ENCODE measurements around the gene ALDH1A3. TPM values are rescaled to one million over a fixed set of nuclear protein-coding genes. Genes with fewer than 3 reads are reported as not detected.

Gene ALDH1A3
- total RNA-seq, 1 experiment from 2014 or later, result 14.0 TPM

- TF ChIP-seq GRHL2 (CRISPR knock-in tag; IDR thresholded peaks at IDR 0.05; ENCODE audit: insufficient replicate concordance, severe bottlenecking), result no peak
- Mint-ChIP-seq H3K4me3 (no peak overlapping the region), H3K27me3 (ENCODE audit: low read depth) (no peaks in the 10 kb centered on the region; the same call in none of the 2 replicates), H3K9me3 (peaks cover 16% of the 10 kb centered on the region), H3K4me1 (0 out of 2 replicates have a peak, but pooled peaks cover 5% of the 10 kb centered on the region), H3K27ac (no peak overlapping the region), H3K36me3 (peaks cover 15% of the 10 kb centered on the region)
- no peak for ATAC-seq
- POLR2A ChIA-PET, result no interaction called here
- DNase-seq (ENCODE audit: low spot score), result no peak
- CTCF ChIA-PET, result interaction anchor here (0.9 kb wide), 1 partner anchor 57 kb away, joined by 3 read pairs; no protein-coding TSS in a partner anchor
Measured at GRCh38 chr15:100860829-100861510, 18.7 kb upstream of the ALDH1A3 start.

GRCh38 chr15:100861511-100861991, 18.1 kb upstream of the ALDH1A3 start:
- no peaks in the 10 kb centered on the region; the same call in none of the 2 replicates for H3K27me3 Mint-ChIP-seq (ENCODE audit: low read depth)
- DNase-seq (ENCODE audit: low spot score) (no peak), ATAC-seq (no peak)
- POLR2A ChIA-PET, result no interaction called here
- no peak overlapping the region for H3K27ac Mint-ChIP-seq
- TF ChIP-seq SP1 (CRISPR knock-in tag; conservative IDR thresholded peaks at IDR 0.05), result no peak
- no peak for TF ChIP-seq FOXK1 (CRISPR knock-in tag; IDR thresholded peaks at IDR 0.05)
- no peak for TF ChIP-seq CDX4 (CRISPR knock-in tag; IDR thresholded peaks at IDR 0.05; ENCODE audit: borderline replicate concordance)
- no peak for TF ChIP-seq ZNF512 (CRISPR knock-in tag; IDR thresholded peaks at IDR 0.05; ENCODE audit: borderline replicate concordance)
- no peak for TF ChIP-seq ZBTB43 (CRISPR knock-in tag; IDR thresholded peaks at IDR 0.05)
- no peak for TF ChIP-seq GABPB1 (CRISPR knock-in tag; IDR thresholded peaks at IDR 0.05)
- no peak for TF ChIP-seq MLX (CRISPR knock-in tag; IDR thresholded peaks at IDR 0.05)
- CTCF ChIA-PET, result interaction anchor here (0.9 to 1.0 kb wide), 2 partner anchors 11 to 57 kb away, joined by 3 read pairs; no protein-coding TSS in a partner anchor
- peaks cover 15% of the 10 kb centered on the region for H3K36me3 Mint-ChIP-seq
- H3K4me3 Mint-ChIP-seq, result no peak overlapping the region
- peaks cover 16% of the 10 kb centered on the region for H3K9me3 Mint-ChIP-seq
- H3K4me1 Mint-ChIP-seq, result 0 out of 2 replicates have a peak, but pooled peaks cover 5% of the 10 kb centered on the region

- Mint-ChIP-seq H3K36me3 (peaks cover 15% of the 10 kb centered on the region), H3K9me3 (peaks cover 16% of the 10 kb centered on the region), H3K27ac (no peak overlapping the region), H3K4me3 (no peak overlapping the region), H3K4me1 (0 out of 2 replicates have a peak, but pooled peaks cover 5% of the 10 kb centered on the region), H3K27me3 (ENCODE audit: low read depth) (no peaks in the 10 kb centered on the region; the same call in none of the 2 replicates)
- ChIA-PET POLR2A (no interaction called here), CTCF (interaction anchor here (0.9 to 1.0 kb wide), 2 partner anchors 11 to 56 kb away, joined by 3 read pairs; no protein-coding TSS in a partner anchor)
- DNase-seq (ENCODE audit: low spot score) (no peak), ATAC-seq (no peak)
- TF ChIP-seq ATF3 (CRISPR knock-in tag; conservative IDR thresholded peaks at IDR 0.05), result no peak
Measured at GRCh38 chr15:100862162-100862561, 17.5 kb upstream of the ALDH1A3 start.

GRCh38 chr15:100863075-100863795, 16.4 kb upstream of the ALDH1A3 start:
- peaks cover 15% of the 10 kb centered on the region for H3K36me3 Mint-ChIP-seq
- H3K9me3 Mint-ChIP-seq, result peaks cover 16% of the 10 kb centered on the region
- POLR2A ChIA-PET, result no interaction called here
- no peak for TF ChIP-seq ZNF425 (CRISPR knock-in tag; conservative IDR thresholded peaks at IDR 0.05)
- TF ChIP-seq TEAD1 (CRISPR knock-in tag; IDR thresholded peaks at IDR 0.05), result no peak
- no peak for TF ChIP-seq TCF7 (CRISPR knock-in tag; IDR thresholded peaks at IDR 0.05; ENCODE audit: low read depth)
- no peak for TF ChIP-seq ZNF532 (CRISPR knock-in tag; IDR thresholded peaks at IDR 0.05; ENCODE audit: borderline replicate concordance)
- ATAC-seq, result no peak
- no peak for DNase-seq (ENCODE audit: low spot score)
- no peak overlapping the region for H3K27ac Mint-ChIP-seq
- CTCF ChIA-PET, result interaction anchor here (2.0 kb wide), 1 partner anchor 10 kb away, joined by 9 read pairs; no protein-coding TSS in a partner anchor
- 0 out of 2 replicates have a peak, but pooled peaks cover 5% of the 10 kb centered on the region for H3K4me1 Mint-ChIP-seq
- no peaks in the 10 kb centered on the region; the same call in none of the 2 replicates for H3K27me3 Mint-ChIP-seq (ENCODE audit: low read depth)
- H3K4me3 Mint-ChIP-seq, result no peak overlapping the region
